Measurements from ENCODE around the gene GSC. TPM values are rescaled to one million over a fixed set of nuclear protein-coding genes. Genes with fewer than 3 reads are reported as not detected.

GSC gene
- total RNA-seq, 1 donor: 9.4 TPM

GRCh38 chr14:94773655-94774343 is 3.9 kb upstream of the GSC start:
- no peak for TF ChIP-seq CTCF (IDR thresholded peaks at IDR 0.05; ENCODE audit: extremely low read depth, low read depth, low read length)
- peaks cover 61% of the 10 kb centered on the region for H3K27me3 ChIP-seq (ENCODE audit: insufficient read depth, low read length)
- no peaks in the 10 kb centered on the region for H4K20me1 ChIP-seq (ENCODE audit: insufficient read depth, low read length)
- H3K4me1 ChIP-seq (ENCODE audit: insufficient read depth, low read length): no peaks in the 10 kb centered on the region
- no peak overlapping the region for H3K4me2 ChIP-seq (ENCODE audit: insufficient read depth, low read length)
- H3K9me3 ChIP-seq (ENCODE audit: low read depth, low read length): no peaks in the 10 kb centered on the region
- no peaks in the 10 kb centered on the region for H3K79me2 ChIP-seq (ENCODE audit: insufficient read depth, low read length)
- no peak overlapping the region for H2AFZ ChIP-seq (ENCODE audit: low read length)
- H3K27ac ChIP-seq (ENCODE audit: low read depth, low read length): no peak overlapping the region
- H3K4me3 ChIP-seq (ENCODE audit: insufficient read depth, low read length): no peak overlapping the region
- no peak for DNase-seq (ENCODE audit: insufficient read length, low spot score, missing footprints)
- no peaks in the 10 kb centered on the region for H3K36me3 ChIP-seq (ENCODE audit: insufficient read depth, low read length)

GRCh38 chr14:94773061-94773648 is 3.2 kb upstream of the GSC start:
- Histone ChIP-seq H3K36me3 (ENCODE audit: insufficient read depth, low read length) (no peaks in the 10 kb centered on the region), H3K9me3 (ENCODE audit: low read depth, low read length) (no peaks in the 10 kb centered on the region), H4K20me1 (ENCODE audit: insufficient read depth, low read length) (no peaks in the 10 kb centered on the region), H3K27ac (ENCODE audit: low read depth, low read length) (no peak overlapping the region), H3K79me2 (ENCODE audit: insufficient read depth, low read length) (no peaks in the 10 kb centered on the region), H3K27me3 (ENCODE audit: insufficient read depth, low read length) (peaks cover 67% of the 10 kb centered on the region), H3K4me1 (ENCODE audit: insufficient read depth, low read length) (no peaks in the 10 kb centered on the region), H2AFZ (ENCODE audit: low read length) (no peak overlapping the region), H3K4me3 (ENCODE audit: insufficient read depth, low read length) (no peak overlapping the region), H3K4me2 (ENCODE audit: insufficient read depth, low read length) (no peak overlapping the region)
- DNase-seq (ENCODE audit: insufficient read length, low spot score, missing footprints): no peak
- no peak for TF ChIP-seq CTCF (IDR thresholded peaks at IDR 0.05; ENCODE audit: extremely low read depth, low read depth, low read length)

GRCh38 chr14:94772548-94772947 is 2.6 kb upstream of the GSC start:
- H2AFZ ChIP-seq (ENCODE audit: low read length): no peak overlapping the region
- no peak for TF ChIP-seq CTCF (IDR thresholded peaks at IDR 0.05; ENCODE audit: extremely low read depth, low read depth, low read length)
- H3K9me3 ChIP-seq (ENCODE audit: low read depth, low read length): no peaks in the 10 kb centered on the region
- H3K36me3 ChIP-seq (ENCODE audit: insufficient read depth, low read length): no peaks in the 10 kb centered on the region
- DNase-seq (ENCODE audit: insufficient read length, low spot score, missing footprints): no peak
- no peak overlapping the region for H3K4me2 ChIP-seq (ENCODE audit: insufficient read depth, low read length)
- no peak overlapping the region for H3K27ac ChIP-seq (ENCODE audit: low read depth, low read length)
- H4K20me1 ChIP-seq (ENCODE audit: insufficient read depth, low read length): no peaks in the 10 kb centered on the region
- no peak overlapping the region for H3K4me3 ChIP-seq (ENCODE audit: insufficient read depth, low read length)
- H3K27me3 ChIP-seq (ENCODE audit: insufficient read depth, low read length): peaks cover 67% of the 10 kb centered on the region
- H3K79me2 ChIP-seq (ENCODE audit: insufficient read depth, low read length): no peaks in the 10 kb centered on the region
- no peaks in the 10 kb centered on the region for H3K4me1 ChIP-seq (ENCODE audit: insufficient read depth, low read length)

- Histone ChIP-seq H3K27ac (ENCODE audit: low read depth, low read length) (no peak overlapping the region), H3K79me2 (ENCODE audit: insufficient read depth, low read length) (no peaks in the 10 kb centered on the region), H4K20me1 (ENCODE audit: insufficient read depth, low read length) (no peaks in the 10 kb centered on the region), H3K4me3 (ENCODE audit: insufficient read depth, low read length) (no peak overlapping the region), H3K9me3 (ENCODE audit: low read depth, low read length) (no peaks in the 10 kb centered on the region), H3K36me3 (ENCODE audit: insufficient read depth, low read length) (no peaks in the 10 kb centered on the region), H3K4me2 (ENCODE audit: insufficient read depth, low read length) (no peak overlapping the region), H3K27me3 (ENCODE audit: insufficient read depth, low read length) (peaks cover 67% of the 10 kb centered on the region), H3K4me1 (ENCODE audit: insufficient read depth, low read length) (no peaks in the 10 kb centered on the region), H2AFZ (ENCODE audit: low read length) (no peak overlapping the region)
- no peak for TF ChIP-seq CTCF (IDR thresholded peaks at IDR 0.05; ENCODE audit: extremely low read depth, low read depth, low read length)
- no peak for DNase-seq (ENCODE audit: insufficient read length, low spot score, missing footprints)
Observed at GRCh38 chr14:94771906-94772490, 2.1 kb upstream of the GSC start.
